ENCODE data around the gene GLS. TPM values are rescaled to one million over a fixed set of nuclear protein-coding genes. Genes with fewer than 3 reads are reported as not detected.

GLS gene
- total RNA-seq, 1 donor from 2014 or later = 220 TPM

- peaks cover 29% of the 10 kb centered on the region for H3K9me3 Mint-ChIP-seq
- H3K4me3 Mint-ChIP-seq = no peak overlapping the region
- intact Hi-C loops (cut with micrococcal nuclease) = loop anchor here (1.0 to 5.0 kb wide), 2 partner anchors 9 to 34 kb away; no protein-coding TSS in a partner anchor
- no peak for DNase-seq (ENCODE audit: low spot score)
- peaks cover 94% of the 10 kb centered on the region for H3K36me3 Mint-ChIP-seq (ENCODE audit: low read depth)
- H3K27ac Mint-ChIP-seq = peak overlapping the region; percentile 78
- H3K4me1 Mint-ChIP-seq (ENCODE audit: low read depth) = peaks cover 87% of the 10 kb centered on the region
- no peaks in the 10 kb centered on the region for H3K27me3 Mint-ChIP-seq (ENCODE audit: insufficient read depth)
Observed at GRCh38 chr2:191001032-191001431, 120.4 kb downstream of the GLS start.

DNA sequence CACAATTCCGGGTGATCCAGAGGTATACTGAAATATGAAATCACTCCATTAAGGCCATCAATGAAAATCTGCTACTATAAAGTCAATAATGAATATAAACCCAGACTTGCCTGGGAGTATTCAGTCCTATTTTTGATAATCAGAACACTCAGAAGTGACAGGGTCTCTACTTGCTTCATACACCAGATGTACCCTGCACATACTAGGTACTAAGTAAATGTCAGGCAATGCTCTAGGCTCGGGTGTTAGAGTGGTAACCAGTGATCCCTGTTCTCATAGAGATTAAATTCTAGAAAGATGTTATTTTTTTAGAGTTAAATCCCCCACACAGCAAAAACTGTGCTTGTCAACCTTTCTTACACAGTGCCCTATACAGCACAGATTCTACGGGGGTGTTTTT lies 121.0 kb downstream of the GLS start:
- H3K27me3 Mint-ChIP-seq (ENCODE audit: insufficient read depth) = no peaks in the 10 kb centered on the region
- peaks cover 87% of the 10 kb centered on the region for H3K4me1 Mint-ChIP-seq (ENCODE audit: low read depth)
- no peak for DNase-seq (ENCODE audit: low spot score)
- intact Hi-C loops (cut with micrococcal nuclease) = loop anchor here (1.0 to 5.0 kb wide), 2 partner anchors 9 to 34 kb away; no protein-coding TSS in a partner anchor
- peaks cover 94% of the 10 kb centered on the region for H3K36me3 Mint-ChIP-seq (ENCODE audit: low read depth)
- peaks cover 26% of the 10 kb centered on the region for H3K9me3 Mint-ChIP-seq
- H3K4me3 Mint-ChIP-seq = no peak overlapping the region
- H3K27ac Mint-ChIP-seq = peak overlapping the region; percentile 78

GRCh38 chr2:191003405-191004309 lies 123.0 kb downstream of the GLS start:
- Mint-ChIP-seq H3K36me3 (ENCODE audit: low read depth) (peaks cover 96% of the 10 kb centered on the region), H3K4me3 (no peak overlapping the region), H3K4me1 (ENCODE audit: low read depth) (peaks cover 89% of the 10 kb centered on the region), H3K27ac (peak overlapping the region; percentile 46), H3K27me3 (ENCODE audit: insufficient read depth) (no peaks in the 10 kb centered on the region), H3K9me3 (peaks cover 32% of the 10 kb centered on the region)
- DNase-seq (ENCODE audit: low spot score) = no peak
- intact Hi-C loops (cut with micrococcal nuclease) = loop anchor here (5.0 kb wide), 1 partner anchor 36 kb away; no protein-coding TSS in a partner anchor

DNA sequence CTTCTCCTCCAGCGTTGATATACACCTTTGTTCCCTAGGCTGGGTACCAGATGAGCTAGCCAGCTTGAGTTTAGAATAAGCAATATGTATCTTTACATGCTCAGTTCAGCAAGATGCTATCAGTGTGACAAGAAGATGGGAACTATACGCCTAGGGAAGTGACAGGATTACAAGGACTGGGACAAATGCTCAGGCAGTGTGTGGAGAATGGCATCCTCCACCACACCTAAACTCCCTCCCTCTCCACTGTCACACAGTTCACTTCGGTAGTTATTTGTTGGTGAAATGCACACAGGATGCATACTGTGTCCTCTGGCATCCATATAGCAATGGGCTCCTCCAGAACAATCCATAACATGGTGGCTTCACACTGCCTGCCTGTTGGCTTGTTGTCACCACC lies 125.7 kb downstream of the GLS start:
- Mint-ChIP-seq H3K36me3 (ENCODE audit: low read depth) (peaks cover 84% of the 10 kb centered on the region), H3K4me3 (peak overlapping the region; percentile 5), H3K9me3 (peaks cover 32% of the 10 kb centered on the region), H3K27ac (no peak overlapping the region), H3K4me1 (ENCODE audit: low read depth) (peaks cover 85% of the 10 kb centered on the region), H3K27me3 (ENCODE audit: insufficient read depth) (no peaks in the 10 kb centered on the region)
- no peak for DNase-seq (ENCODE audit: low spot score)
- intact Hi-C loops (cut with micrococcal nuclease) = no loop called here

DNA sequence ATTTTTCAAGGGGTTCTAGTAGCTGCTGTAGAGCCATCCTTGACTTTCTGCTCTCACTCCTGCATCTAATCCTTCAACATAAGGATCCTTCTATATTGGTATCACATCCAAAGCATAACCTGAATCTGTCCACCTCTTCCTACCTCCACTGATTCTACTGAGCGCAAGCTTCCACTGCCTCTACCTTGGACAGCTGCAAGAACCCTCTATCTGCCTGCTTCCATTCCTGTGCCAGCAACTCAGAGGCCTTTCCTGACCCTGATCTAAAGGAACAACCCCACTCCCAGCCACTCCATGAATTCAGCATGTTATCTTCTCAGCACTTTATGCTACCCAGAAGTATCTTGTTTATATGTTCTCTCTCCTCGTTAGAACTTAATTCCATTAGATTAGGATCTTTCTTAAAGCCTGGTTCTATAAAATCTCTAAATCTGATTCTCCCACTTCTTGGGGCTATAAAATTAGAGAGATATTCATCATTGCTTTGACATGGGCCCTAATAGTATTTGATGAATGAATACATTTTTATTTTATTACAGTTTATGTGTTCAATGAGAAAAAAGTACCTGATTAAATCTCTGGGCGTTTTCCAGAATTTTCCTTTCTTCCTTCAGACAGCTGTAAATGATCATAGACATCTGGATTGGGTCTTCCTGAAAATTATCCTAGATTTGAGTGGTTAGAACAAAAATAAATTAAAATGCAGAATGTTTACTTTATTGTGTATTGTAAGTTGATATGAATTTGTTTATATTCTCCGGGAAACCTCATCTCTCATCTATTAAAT lies 126.6 kb downstream of the GLS start:
- DNase-seq (ENCODE audit: low spot score) = no peak
- H3K4me1 Mint-ChIP-seq (ENCODE audit: low read depth) = peaks cover 81% of the 10 kb centered on the region
- H3K36me3 Mint-ChIP-seq (ENCODE audit: low read depth) = peaks cover 79% of the 10 kb centered on the region
- H3K4me3 Mint-ChIP-seq = peak overlapping the region; percentile 5
- H3K27me3 Mint-ChIP-seq (ENCODE audit: insufficient read depth) = no peaks in the 10 kb centered on the region
- H3K9me3 Mint-ChIP-seq = peaks cover 32% of the 10 kb centered on the region
- peak overlapping the region; percentile 71 for H3K27ac Mint-ChIP-seq
- intact Hi-C loops (cut with micrococcal nuclease) = no loop called here

GRCh38 chr2:191008286-191008685 lies 127.7 kb downstream of the GLS start:
- H3K27me3 Mint-ChIP-seq (ENCODE audit: insufficient read depth) = no peaks in the 10 kb centered on the region
- H3K27ac Mint-ChIP-seq = peak overlapping the region; percentile 53
- H3K4me1 Mint-ChIP-seq (ENCODE audit: low read depth) = peaks cover 70% of the 10 kb centered on the region
- intact Hi-C loops (cut with micrococcal nuclease) = no loop called here
- DNase-seq (ENCODE audit: low spot score) = no peak
- H3K9me3 Mint-ChIP-seq = peaks cover 28% of the 10 kb centered on the region
- H3K36me3 Mint-ChIP-seq (ENCODE audit: low read depth) = peaks cover 68% of the 10 kb centered on the region
- peak overlapping the region; percentile 50 for H3K4me3 Mint-ChIP-seq

GRCh38 chr2:191009541-191010374 lies 129.1 kb downstream of the GLS start:
- Mint-ChIP-seq H3K27ac (peak overlapping the region; percentile 14), H3K9me3 (peaks cover 13% of the 10 kb centered on the region), H3K4me1 (ENCODE audit: low read depth) (peaks cover 58% of the 10 kb centered on the region), H3K4me3 (peak overlapping the region; percentile 48), H3K27me3 (ENCODE audit: insufficient read depth) (no peaks in the 10 kb centered on the region), H3K36me3 (ENCODE audit: low read depth) (peaks cover 53% of the 10 kb centered on the region)
- DNase-seq (ENCODE audit: low spot score) = no peak
- intact Hi-C loops (cut with micrococcal nuclease) = loop anchor here (1.0 to 10.0 kb wide), 9 partner anchors 8 to 1567 kb away; partner anchors contain the start of genes ASNSD1, MFSD6, NEMP2 and WDR75

DNA sequence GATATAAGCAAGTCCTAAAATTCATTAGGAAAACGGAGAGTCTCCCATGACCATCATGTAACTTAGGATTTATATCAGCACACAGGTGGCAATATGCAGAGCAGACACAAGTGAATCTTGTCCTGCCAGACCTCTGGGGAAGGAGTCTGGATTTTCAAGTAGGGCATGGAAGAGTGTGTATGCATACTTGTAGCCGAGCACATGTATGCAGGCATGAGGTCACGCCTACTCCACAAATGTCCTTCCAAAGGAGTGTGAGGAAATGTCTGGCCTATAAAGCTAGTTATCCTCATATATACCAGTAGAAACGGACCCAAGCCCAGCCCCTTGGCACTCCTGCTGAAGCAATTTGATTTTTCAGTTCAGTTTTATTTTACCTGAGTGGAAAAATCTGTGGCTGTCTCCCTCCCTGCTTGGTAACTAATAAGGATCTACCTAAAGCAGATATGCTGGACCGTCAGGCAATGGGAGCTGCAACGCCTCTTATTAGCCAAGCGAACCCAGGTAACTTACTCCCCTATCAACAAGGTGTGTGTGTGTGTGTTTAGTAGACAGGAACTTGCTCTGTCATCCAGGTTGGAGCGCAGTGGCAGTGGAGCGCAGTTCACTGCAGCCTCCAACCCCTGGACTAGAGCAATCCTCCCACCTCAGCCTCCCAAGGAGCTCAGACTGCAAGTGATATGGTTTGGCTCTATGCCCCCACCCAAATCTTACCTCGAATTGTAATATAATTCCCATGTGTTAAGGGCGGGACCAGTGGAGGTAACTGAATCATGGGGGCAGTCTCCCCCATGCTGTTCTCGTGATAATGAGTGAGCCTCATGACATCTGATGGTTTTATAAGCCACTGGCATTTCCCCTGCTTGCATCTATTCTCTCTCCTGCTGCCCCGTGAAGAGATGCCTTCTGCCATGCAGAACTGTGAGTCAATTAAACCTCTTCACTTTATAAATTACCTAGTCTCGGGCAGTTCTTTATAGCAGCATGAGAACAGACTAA lies 130.6 kb downstream of the GLS start:
- H3K27me3 Mint-ChIP-seq (ENCODE audit: insufficient read depth) = no peaks in the 10 kb centered on the region
- no peak for DNase-seq (ENCODE audit: low spot score)

GRCh38 chr2:191012346-191012745 lies 131.7 kb downstream of the GLS start:
- peaks cover 5% of the 10 kb centered on the region for H3K9me3 Mint-ChIP-seq
- no peaks in the 10 kb centered on the region for H3K27me3 Mint-ChIP-seq (ENCODE audit: insufficient read depth)
- H3K4me1 Mint-ChIP-seq (ENCODE audit: low read depth) = peaks cover 49% of the 10 kb centered on the region
- H3K36me3 Mint-ChIP-seq (ENCODE audit: low read depth) = peaks cover 31% of the 10 kb centered on the region
- no peak overlapping the region for H3K4me3 Mint-ChIP-seq
- H3K27ac Mint-ChIP-seq = no peak overlapping the region
- DNase-seq (ENCODE audit: low spot score) = no peak
- intact Hi-C loops (cut with micrococcal nuclease) = loop anchor here (2.0 to 10.0 kb wide), 6 partner anchors 100 to 1570 kb away; partner anchors contain the start of genes ASNSD1, MFSD6, NEMP2 and WDR75

More for the DNA sequence above, 130.6 kb downstream of the GLS start:
- Mint-ChIP-seq H3K4me3 (no peak overlapping the region), H3K9me3 (peaks cover 5% of the 10 kb centered on the region), H3K4me1 (ENCODE audit: low read depth) (peaks cover 49% of the 10 kb centered on the region), H3K27ac (peak overlapping the region; percentile 11), H3K36me3 (ENCODE audit: low read depth) (peaks cover 41% of the 10 kb centered on the region)
- intact Hi-C loops (cut with micrococcal nuclease) = loop anchor here (1.0 to 10.0 kb wide), 9 partner anchors 10 to 1569 kb away; partner anchors contain the start of genes ASNSD1, MFSD6, NEMP2 and WDR75

GRCh38 chr2:191012845-191013681 lies 132.4 kb downstream of the GLS start:
- DNase-seq (ENCODE audit: low spot score) = no peak
- Mint-ChIP-seq H3K4me3 (no peak overlapping the region), H3K4me1 (ENCODE audit: low read depth) (peaks cover 48% of the 10 kb centered on the region), H3K27me3 (ENCODE audit: insufficient read depth) (no peaks in the 10 kb centered on the region), H3K27ac (no peak overlapping the region), H3K36me3 (ENCODE audit: low read depth) (peaks cover 26% of the 10 kb centered on the region), H3K9me3 (peaks cover 5% of the 10 kb centered on the region)
- intact Hi-C loops (cut with micrococcal nuclease) = loop anchor here (1.0 to 10.0 kb wide), 8 partner anchors 8 to 1571 kb away; partner anchors contain the start of genes ASNSD1, MFSD6, NEMP2 and WDR75
